NCI-H146 (cell line): Measurements from ENCODE around the gene SELENBP1.
A peak's percentile ranks its signal among the peaks of the same experiment; 100 is the strongest.
"Not testable (repeated sequence)": the region's sequence is repeated elsewhere in the genome, so short reads cannot be mapped to it uniquely, and the experiment has no call there.

Experiments used
- DNase-seq: peaks from one replicate; lab custom pipeline; 2025; lab: John Stamatoyannopoulos, UW

Gene SELENBP1

GRCh38 chr1:151372058-151372934, at the start of gene SELENBP1:
SELENBP1 (minus strand) TSS chr1:151372705; CDS start chr1:151372641, 64 bp downstream.
- peak; percentile 21 for DNase-seq

DNA sequence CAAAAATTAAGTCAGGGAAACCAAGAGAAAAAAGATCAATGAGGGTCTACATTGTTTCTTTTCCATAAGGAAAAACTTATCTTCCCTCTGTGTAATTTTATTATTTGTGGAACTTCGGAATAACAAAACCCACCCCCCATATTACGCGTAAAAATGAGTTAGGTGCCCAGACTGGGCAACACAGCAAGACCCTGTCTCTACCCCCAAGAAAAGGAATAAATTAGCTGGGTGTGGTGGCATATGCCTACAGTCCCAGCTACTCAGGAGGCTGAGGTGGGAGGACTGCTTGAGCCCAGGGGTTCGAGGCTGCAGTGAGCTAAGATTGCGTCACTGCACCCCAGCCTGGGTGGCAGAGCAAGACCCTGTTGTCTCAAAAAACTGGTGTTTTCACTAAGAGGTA, 47.3 kb upstream of the SELENBP1 start:
- DNase-seq: no peak

GRCh38 chr1:151418081-151418480, 45.6 kb upstream of the SELENBP1 start:
- DNase-seq: no peak

DNA sequence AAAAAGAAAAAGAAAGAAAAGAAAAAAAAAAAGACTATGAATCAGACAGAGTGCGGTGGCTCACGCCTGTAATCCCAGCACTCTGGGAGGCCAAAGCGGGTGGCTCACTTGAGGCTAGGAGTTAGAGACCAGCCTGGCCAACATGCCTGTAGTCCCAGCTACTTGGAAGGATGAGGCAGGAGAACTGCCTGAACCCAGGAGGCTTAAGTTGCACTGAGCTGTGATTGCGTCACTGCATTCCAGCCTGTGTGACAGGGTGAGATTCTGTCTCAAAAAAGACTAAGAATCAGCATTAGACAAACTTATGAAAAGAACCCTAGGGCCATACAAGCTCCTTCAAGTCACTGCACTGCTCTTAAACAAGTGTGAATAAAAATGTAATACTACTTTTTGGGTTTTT, 43.7 kb upstream of the SELENBP1 start:
- DNase-seq: no peak

DNA sequence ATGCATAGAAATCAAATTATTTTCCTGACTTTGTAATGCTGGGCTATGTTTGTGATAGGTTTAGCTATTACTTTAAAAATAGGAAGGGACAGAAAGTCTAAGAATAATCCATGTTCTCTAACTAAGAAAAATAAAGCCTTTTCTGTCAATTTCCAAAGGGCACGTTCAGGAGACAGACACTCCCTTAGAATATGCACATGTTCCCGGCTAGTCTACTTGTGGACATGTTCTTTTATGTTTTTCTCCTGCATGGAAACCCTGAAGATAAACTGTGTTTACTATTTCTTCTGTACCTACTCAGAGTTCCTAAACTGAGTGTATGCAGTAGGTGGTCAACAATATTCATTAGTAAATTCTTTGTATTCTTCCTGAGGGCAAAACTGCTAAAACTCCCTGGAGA, 39.4 kb upstream of the SELENBP1 start:
- no peak for DNase-seq

DNA sequence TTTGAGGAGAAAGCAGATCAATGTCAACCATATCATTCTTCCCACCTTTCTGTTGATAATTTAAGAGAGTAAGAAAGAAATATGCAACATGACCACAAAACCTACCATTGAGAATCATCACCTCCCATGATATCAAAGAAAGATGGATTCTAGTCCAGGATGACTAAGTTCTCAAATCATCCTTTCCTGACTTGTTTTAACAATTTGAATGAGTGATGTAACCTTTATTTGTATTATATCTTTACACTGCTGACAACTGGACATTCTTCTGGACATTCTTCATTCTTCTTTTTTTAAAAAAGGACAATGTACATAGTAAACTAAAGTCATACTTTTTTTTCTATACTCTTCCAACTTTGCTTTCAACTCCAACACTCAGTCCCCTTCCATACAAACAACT, 36.4 kb upstream of the SELENBP1 start:
- no peak for DNase-seq

GRCh38 chr1:151407304-151407703, 34.8 kb upstream of the SELENBP1 start:
- no peak for DNase-seq

DNA sequence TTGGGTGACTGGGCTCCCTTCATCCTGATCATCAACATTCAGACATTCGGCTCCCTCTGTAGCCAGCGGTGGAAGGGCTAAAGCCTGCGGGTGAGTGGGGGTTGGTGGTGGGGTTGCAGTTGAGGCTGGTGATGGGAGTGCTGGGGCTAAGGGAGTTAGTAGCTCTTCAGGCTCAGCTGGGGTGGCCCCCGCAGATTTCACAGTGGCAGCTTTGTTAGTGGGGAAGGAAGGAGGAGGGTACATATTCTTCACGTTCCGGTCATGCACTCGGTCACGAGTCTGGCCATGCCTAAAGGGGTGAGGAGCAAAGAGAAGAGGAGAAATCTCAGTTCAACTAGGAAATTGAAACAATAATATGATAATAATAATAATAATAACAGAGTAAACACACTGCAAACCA, 33.7 kb upstream of the SELENBP1 start:
- DNase-seq: no peak

- DNase-seq: no peak
Observed at GRCh38 chr1:151405187-151405951, 32.9 kb upstream of the SELENBP1 start.

GRCh38 chr1:151403612-151404011, 31.1 kb upstream of the SELENBP1 start:
- DNase-seq: no peak

DNA sequence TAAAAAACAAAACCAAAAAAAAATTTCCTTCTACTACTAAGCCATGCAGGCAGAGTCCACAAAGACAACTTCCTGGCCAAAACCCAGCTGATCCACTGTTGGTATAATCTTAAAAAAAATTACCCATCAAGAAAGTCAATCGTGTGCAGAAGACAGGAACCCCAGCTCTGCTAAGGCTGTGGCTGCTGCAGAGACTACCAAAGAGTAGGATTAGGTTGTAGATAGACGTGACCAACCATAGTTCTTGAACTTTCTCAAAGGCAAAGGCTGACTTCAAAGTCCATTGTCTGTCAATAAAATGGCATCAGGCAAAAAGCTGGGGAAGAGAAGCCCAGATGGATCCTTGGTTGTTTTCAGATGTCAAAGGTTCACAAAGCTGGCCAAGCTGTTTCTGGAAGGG, 30.3 kb upstream of the SELENBP1 start:
- DNase-seq: no peak

GRCh38 chr1:151401860-151402259, 29.4 kb upstream of the SELENBP1 start:
- no peak for DNase-seq

DNA sequence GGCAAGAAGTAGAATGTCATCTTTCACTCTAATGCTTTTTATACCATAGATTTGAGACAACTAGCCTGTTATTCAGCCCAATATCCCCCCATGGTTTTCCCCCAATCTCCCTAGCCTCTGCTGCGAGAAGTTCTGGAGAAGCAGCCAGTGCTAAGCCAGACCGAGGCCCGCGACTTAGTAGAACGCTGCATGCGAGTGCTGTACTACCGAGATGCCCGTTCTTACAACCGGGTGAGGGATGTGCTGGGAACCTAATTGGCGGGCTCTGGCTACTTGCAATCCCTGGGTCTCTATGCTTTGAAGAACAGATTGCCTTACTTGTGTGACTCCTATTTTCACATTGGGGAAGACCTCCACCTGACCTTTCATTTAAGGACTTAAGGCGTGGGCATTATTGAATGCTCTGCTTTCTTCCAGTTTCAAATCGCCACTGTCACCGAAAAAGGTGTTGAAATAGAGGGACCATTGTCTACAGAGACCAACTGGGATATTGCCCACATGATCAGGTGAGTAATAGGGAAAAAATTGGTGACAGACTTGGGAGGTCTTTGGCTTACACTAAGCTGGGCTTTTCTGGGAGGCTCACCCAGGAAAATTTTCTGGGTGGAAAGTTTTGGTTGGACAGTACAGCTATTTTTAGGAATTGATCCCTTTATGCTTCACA, 28.8 kb upstream of the SELENBP1 start:
- no peak for DNase-seq

- peak; percentile 93 for DNase-seq
Observed at GRCh38 chr1:151399324-151400171, 27.0 kb upstream of the SELENBP1 start, which contains the start of gene PSMB4. PSMB4 (plus strand) TSS chr1:151399573; CDS start chr1:151399588, 15 bp downstream.

GRCh38 chr1:151396265-151396664, 23.8 kb upstream of the SELENBP1 start:
- DNase-seq: not testable (repeated sequence)

DNA sequence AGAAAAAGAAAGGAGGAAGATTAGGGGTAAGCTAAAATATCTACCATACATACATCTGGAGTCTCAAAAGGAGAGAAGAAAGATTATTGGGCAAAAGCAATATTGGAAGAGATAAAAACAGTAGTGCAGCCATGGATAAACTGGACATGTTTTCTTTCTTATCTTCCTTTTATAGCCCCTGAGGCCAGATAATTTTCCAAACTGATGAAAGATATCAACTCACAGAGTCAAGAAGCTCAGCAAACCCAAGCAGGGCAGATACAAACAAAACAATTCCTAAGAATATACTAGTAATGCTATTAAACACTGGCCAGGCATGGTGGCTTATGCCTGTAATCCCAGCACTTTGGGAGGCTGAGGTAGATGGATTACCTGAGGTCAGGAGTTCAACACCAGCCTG, 21.1 kb upstream of the SELENBP1 start:
- no peak for DNase-seq

DNA sequence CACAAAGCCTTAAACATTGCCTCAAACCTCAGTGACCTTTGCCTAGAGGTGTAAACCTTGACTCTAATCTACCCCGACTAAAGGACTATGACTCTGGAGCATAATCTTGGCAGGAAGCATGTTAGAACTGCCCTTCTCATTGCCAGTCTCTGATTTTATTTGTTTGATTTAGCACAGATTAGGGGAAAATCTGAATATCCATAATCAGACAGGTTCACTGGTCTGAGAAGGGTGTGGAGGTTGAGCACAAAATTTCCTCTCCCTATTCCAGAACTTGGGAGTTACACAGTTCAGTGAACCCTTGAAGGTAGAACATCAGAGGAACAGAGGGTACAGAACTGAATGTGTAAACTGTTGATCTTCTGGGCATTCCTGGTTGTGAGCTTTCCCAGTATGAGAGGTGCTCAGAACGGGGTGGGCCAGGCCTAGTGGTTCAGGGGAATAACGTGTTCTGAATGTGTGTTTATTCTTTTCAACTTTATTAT, 18.6 kb upstream of the SELENBP1 start:
- DNase-seq: no peak

DNA sequence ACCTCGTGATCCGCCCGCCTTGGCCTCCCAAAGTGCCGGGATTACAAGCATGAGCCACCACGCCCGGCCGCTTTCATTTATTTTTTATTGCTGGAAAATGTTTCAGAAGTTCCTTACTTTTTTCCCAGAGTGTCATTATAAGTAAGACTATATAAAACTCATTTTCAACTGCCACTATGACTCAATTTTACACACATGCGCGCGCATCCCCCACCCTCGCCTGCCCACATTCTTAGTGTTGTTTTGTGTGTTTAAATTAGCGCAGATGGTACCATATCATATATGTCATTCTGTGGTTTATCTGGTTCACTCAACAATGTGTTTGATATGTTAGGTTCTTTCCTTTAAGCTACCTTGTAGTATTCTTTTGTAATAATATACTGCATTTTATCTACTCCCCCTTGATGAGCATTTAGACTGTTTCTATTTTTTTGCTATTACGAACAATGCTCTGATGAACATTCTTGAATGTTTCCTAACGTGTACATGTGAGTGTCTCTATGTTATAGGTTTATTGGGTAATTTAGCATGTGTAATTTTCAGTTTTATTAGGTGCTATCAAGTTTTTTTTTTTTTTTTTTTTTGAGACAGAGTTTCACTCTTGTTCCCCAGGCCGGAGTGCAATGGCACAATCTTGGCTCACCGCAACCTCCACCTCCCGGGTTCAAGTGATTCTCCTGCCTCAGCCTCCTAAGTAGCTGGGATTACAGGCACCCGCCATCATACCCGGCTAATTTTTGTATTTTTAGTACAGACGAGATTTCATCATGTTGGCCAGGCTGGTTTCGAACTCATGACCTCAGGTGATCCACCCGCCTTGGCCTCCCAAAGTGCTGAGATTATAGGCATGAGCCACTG, 17.9 kb upstream of the SELENBP1 start:
- DNase-seq: not testable (repeated sequence)

- no peak for DNase-seq
Observed at GRCh38 chr1:151386002-151386401, 13.5 kb upstream of the SELENBP1 start.

DNA sequence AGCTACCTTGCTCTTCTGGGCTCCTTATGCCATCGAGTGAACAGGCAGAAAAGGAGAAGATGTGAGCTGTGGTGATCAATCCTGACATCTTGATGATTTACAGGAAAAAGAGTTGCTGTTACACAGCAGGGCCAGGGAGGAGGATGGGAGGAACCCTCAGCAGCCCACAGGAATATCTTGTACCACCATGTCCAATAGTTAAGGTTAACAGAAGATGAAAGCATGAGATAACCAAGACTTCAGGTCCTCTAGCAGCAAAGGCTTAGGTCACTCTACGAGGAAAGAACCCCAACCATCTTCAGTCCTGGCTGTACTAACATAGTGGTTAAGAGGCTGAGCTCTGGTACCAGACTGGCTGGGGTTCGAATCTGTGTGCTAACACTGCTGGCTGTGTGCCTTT, 12.1 kb upstream of the SELENBP1 start:
- DNase-seq: no peak
